Body of pancreas (tissue), 4 donors: ENCODE results near the gene TPPP3. TPM values are rescaled to one million over a fixed set of nuclear protein-coding genes. Genes with fewer than 3 reads are reported as not detected.

Experiments
- ATAC-seq: fragments of 150-250 bp; one replicate; pipeline ENCODE4 v1.9.1; 2016
- DNase-seq, 4 donors: peaks; one replicate each; pipeline ENCODE4 v3.0.0-alpha.2; 2019
- H3K27ac ChIP-seq, 4 donors: fragments of 200-600 bp; sonication (generic); 1 replicate in 3 of 4; 2 replicates in 1 of 4; pipeline versions ENCODE4 v1.5.1 to v1.6.1; 2016 to 2019; ENCODE audit warnings: mild to moderate bottlenecking in 1 of 4, mixed read lengths in 1 of 4, moderate library complexity in 1 of 4
- H3K27me3 ChIP-seq, 2 donors: fragments of 200-600 bp; sonication (generic); one replicate each; pipeline ENCODE4 v1.6.0; 2016; ENCODE audit warnings: mild to moderate bottlenecking in 1 of 2
- H3K36me3 ChIP-seq, 2 donors: fragments of 200-600 bp; sonication (generic); replicated peaks in 1 of 2; 2 replicates each; pipeline ENCODE4 v1.5.1; 2016; ENCODE audit warnings: low read depth in 2 of 2; ENCODE audit not compliant: insufficient read depth in 1 of 2
- H3K4me1 ChIP-seq: fragments of 200-600 bp; sonication (generic); one replicate; pipeline ENCODE4 v1.6.0; 2016
- H3K4me3 ChIP-seq, 2 donors: fragments of 200-600 bp; sonication (generic); 1 replicate in 1 of 2; 2 replicates in 1 of 2; pipeline ENCODE4 v1.5.1; 2016 to 2019
- H3K9me3 ChIP-seq, 3 donors: fragments of 200-600 bp; sonication (generic); 1 replicate in 2 of 3; 2 replicates in 1 of 3; pipeline ENCODE4 v1.5.1; 2016
- POLR2A ChIP-seq, 3 donors: fragments of 450-650 bp; IDR thresholded peaks; one replicate each; pipeline ENCODE4 v1.6.1; 2016; ENCODE audit warnings: antibody characterized with exemption in 3 of 3, mild to moderate bottlenecking in 2 of 3
- WGBS, 2 donors: methylation state at CpG; one replicate each; pipeline ENCODE4 v1.1.5; 2017; 5-methylcytosine and 5-hydroxymethylcytosine counted together
- intact Hi-C: fragments of 100-400 bp; cut with DNase I; formaldehyde crosslinking; loops from one replicate; pipeline ENCODE4 v1.15.1; 2023
- total RNA-seq, 2 donors: library from RNA; depleted of rRNA; stranded (reverse); fragments of >200 nt; gene quantifications; one replicate each; pipeline ENCODE4 v1.1.0, GENCODE V29; 2016
- TF ChIP-seq, protein P1 (sequence below), 7 experiments: fragments of 450-650 bp in 4 of 7; fragments of 200-600 bp in 3 of 7; sonication (generic) in 3 of 7; IDR thresholded peaks; one replicate each; pipeline ENCODE4 v1.5.1; 2016 to 2019; ENCODE audit warnings: antibody characterized with exemption in 7 of 7

The TPPP3 gene
- total RNA-seq, 2 donors from 2014 or later, result 11.2 to 30.0 TPM

DNA sequence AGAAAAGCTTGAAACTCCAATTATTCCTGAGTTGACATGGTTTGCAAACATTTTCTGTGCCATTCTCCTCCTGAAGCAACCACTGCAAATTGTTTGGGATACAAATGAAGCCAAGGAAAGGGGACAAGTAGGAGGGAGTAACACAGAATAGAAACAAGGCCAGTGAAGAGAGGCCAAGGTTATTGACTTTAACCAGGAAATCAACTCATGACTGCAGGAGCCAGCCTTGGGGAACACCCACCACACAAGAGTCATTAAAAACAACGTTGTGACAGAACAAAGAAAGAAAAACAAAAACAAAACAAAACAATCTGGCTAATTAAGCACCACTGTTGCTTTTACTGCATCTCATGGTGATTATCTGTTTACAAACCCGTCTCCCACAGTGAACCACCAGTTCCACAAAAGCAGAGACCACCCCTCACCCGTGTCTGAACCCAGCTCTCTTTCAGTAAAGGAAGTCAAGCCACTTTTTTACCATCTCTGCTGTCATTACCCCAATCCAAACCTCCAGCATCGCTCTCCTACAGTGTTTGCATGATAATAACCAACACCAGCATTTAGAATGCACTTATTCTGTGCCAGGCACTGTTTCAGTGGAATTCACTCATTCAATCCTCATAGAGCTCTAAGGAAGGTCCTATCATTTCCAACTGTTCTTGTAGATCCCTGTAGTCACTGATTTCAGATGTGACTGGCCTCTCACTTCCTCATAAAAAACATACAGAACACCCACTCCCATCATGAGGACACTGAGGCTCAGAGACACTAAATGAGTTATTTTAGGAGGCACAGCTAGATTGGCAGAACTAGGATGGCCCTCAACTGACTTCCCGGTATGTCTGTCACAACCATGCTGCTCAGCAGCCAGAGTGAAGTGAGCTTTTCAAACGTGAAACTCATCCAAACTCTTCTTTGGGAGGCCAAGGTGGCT, 20.9 kb upstream of the TPPP3 start:
- 56 to 60% methylated on average over 5 to 6 of the region's 6 CpGs for WGBS, 2 donors
- Histone ChIP-seq H3K27me3 (no peaks in the 10 kb centered on the region), H3K4me1 (peaks cover 23% of the 10 kb centered on the region), H3K4me3 (no peak overlapping the region), H3K36me3 (no peaks in the 10 kb centered on the region), H3K9me3 (no peaks in the 10 kb centered on the region), H3K27ac (peak overlapping the region in 3 of 4 donors; percentile 25 to 49 (median 34))
- intact Hi-C loops, result no loop called here
- TF ChIP-seq, protein P1, sequence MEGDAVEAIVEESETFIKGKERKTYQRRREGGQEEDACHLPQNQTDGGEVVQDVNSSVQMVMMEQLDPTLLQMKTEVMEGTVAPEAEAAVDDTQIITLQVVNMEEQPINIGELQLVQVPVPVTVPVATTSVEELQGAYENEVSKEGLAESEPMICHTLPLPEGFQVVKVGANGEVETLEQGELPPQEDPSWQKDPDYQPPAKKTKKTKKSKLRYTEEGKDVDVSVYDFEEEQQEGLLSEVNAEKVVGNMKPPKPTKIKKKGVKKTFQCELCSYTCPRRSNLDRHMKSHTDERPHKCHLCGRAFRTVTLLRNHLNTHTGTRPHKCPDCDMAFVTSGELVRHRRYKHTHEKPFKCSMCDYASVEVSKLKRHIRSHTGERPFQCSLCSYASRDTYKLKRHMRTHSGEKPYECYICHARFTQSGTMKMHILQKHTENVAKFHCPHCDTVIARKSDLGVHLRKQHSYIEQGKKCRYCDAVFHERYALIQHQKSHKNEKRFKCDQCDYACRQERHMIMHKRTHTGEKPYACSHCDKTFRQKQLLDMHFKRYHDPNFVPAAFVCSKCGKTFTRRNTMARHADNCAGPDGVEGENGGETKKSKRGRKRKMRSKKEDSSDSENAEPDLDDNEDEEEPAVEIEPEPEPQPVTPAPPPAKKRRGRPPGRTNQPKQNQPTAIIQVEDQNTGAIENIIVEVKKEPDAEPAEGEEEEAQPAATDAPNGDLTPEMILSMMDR (IDR thresholded peaks at IDR 0.05), result no peak
- TF ChIP-seq POLR2A (IDR thresholded peaks at IDR 0.05), result no peak
- DNase-seq (no peak), ATAC-seq (no peak)

GRCh38 chr16:67412294-67412693, 19.0 kb upstream of the TPPP3 start:
- Histone ChIP-seq H3K27me3 (no peaks in the 10 kb centered on the region), H3K4me1 (peaks cover 23% of the 10 kb centered on the region), H3K27ac (no peak overlapping the region), H3K4me3 (no peak overlapping the region), H3K9me3 (no peaks in the 10 kb centered on the region), H3K36me3 (no peaks in the 10 kb centered on the region)
- DNase-seq (no peak), ATAC-seq (no peak)
- 60 to 65% methylated on average over 2 of the region's 2 CpGs for WGBS, 2 donors
- no peak for TF ChIP-seq POLR2A (IDR thresholded peaks at IDR 0.05)
- TF ChIP-seq, protein P1 (IDR thresholded peaks at IDR 0.05), result no peak
- intact Hi-C loops, result no loop called here

DNA sequence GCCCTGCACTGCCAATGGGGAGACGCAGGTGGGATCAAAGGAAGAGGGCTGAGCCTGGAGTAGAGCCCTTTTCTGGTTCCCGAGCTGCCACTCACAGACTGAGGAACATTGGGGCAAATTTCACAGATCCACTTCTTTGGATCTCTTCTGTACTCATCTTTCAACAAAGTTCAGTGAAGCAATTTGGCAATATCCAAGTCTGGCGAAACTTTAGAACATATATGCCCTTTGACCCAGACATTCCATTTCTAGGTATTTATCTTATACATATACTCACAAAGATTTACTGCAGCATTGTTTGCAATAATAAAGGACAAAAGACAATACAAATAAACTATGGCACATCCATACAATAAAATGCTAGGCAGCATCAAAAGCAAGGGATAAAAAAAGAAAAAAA, 18.0 kb upstream of the TPPP3 start:
- peaks cover 16% of the 10 kb centered on the region for H3K4me1 ChIP-seq
- H3K9me3 ChIP-seq, result no peaks in the 10 kb centered on the region
- no peak overlapping the region for H3K27ac ChIP-seq
- TF ChIP-seq POLR2A (IDR thresholded peaks at IDR 0.05), result no peak
- TF ChIP-seq, protein P1 (IDR thresholded peaks at IDR 0.05), result no peak
- ATAC-seq (no peak), DNase-seq (no peak)
- H3K4me3 ChIP-seq, result no peak overlapping the region
- no peaks in the 10 kb centered on the region for H3K27me3 ChIP-seq
- intact Hi-C loops, result no loop called here
- WGBS, 2 donors, result 90 to 91% methylated on average over 3 of the region's 3 CpGs
- H3K36me3 ChIP-seq, result no peaks in the 10 kb centered on the region

DNA sequence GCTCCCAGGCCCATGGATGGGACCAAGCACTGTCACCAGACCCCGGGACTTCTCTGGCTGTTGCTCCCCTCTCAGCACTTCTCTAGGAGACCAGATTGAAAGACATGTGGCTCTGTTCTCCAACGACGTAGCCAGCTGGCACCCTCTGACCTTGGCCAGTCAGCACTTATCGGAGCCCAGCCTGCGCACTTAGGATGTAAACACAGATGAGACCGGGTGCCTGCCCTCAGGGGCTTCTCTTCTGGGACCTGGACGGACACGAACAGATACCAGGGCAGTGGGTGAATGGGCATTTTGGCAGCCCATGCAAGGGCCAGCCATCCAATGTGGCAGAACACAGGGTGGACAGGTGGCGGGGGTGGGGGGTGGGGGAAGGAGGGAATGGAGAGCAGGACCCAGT, 16.3 kb upstream of the TPPP3 start:
- Histone ChIP-seq H3K4me1 (peaks cover 14% of the 10 kb centered on the region), H3K4me3 (no peak overlapping the region), H3K9me3 (no peaks in the 10 kb centered on the region), H3K36me3 (no peaks in the 10 kb centered on the region), H3K27me3 (no peaks in the 10 kb centered on the region), H3K27ac (no peak overlapping the region)
- no peak for ATAC-seq
- TF ChIP-seq, protein P1 (IDR thresholded peaks at IDR 0.05), result no peak
- no peak for TF ChIP-seq POLR2A (IDR thresholded peaks at IDR 0.05)
- intact Hi-C loops, result no loop called here
- DNase-seq, result peak in 1 of 4 donors; percentile 43
- WGBS, 2 donors, result 60 to 62% methylated on average over 9 of the region's 9 CpGs
